ENCODE measurements around the gene ZNF358. TPM values are rescaled to one million over a fixed set of nuclear protein-coding genes. Genes with fewer than 3 reads are reported as not detected.
A peak's percentile ranks its signal among the peaks of the same experiment; 100 is the strongest.

The ZNF358 gene
- total and polyA plus RNA-seq, 4 experiments from 2014 or later = 1.6 to 8.7 (median 8.4) TPM; not detected in 1

- Mint-ChIP-seq H3K4me1 (peaks cover 0 to 4% (median under 1%) of the 10 kb centered on the region in 4 donors), H3K27me3 (no peaks in the 10 kb centered on the region), H3K27ac (peak overlapping the region in 2 of 7 donors; percentile 40 to 84), H3K36me3 (peaks cover 8 to 10% of the 10 kb centered on the region in 2 donors), H3K9me3 (peaks cover 0 to 10% (median 0%) of the 10 kb centered on the region in 8 donors), H3K4me3 (no peak overlapping the region)
- no peaks in the 10 kb centered on the region for H3K27me3 ChIP-seq (ENCODE audit: insufficient read depth, low read length)
- H3K4me1 ChIP-seq (ENCODE audit: insufficient read depth, low read length) = no peaks in the 10 kb centered on the region
- no peak overlapping the region for H3K4me3 ChIP-seq (ENCODE audit: low read length in 2 of 2)
- intact Hi-C loops (cut with micrococcal nuclease) = no loop called here
- H3K36me3 ChIP-seq (ENCODE audit: insufficient read depth, low read length) = peaks cover 17% of the 10 kb centered on the region
- no peaks in the 10 kb centered on the region for H3K9me3 ChIP-seq (ENCODE audit: control insufficient read depth in 1 of 2, low read length in 2 of 2)
- POLR2A ChIA-PET (ENCODE audit: partially characterized antibody) = interaction anchor here (0.8 to 0.9 kb wide), 2 partner anchors 12 to 130 kb away, joined by 3 read pairs; no protein-coding TSS in a partner anchor
- DNase-seq = no peak
- H3K27ac ChIP-seq (ENCODE audit: low read depth, low read length) = no peak overlapping the region
- CTCF ChIA-PET (ENCODE audit: partially characterized antibody) = no interaction called here
Observed at GRCh38 chr19:7475665-7476064, 40.2 kb upstream of the ZNF358 start.

- H3K27ac ChIP-seq (ENCODE audit: low read depth, low read length) = no peak overlapping the region
- POLR2A ChIA-PET (ENCODE audit: partially characterized antibody) = no interaction called here
- H3K36me3 ChIP-seq (ENCODE audit: insufficient read depth, low read length) = peaks cover 11% of the 10 kb centered on the region
- Mint-ChIP-seq H3K27ac (peak overlapping the region in 2 of 7 donors; percentile 40 to 82), H3K27me3 (no peaks in the 10 kb centered on the region), H3K4me3 (no peak overlapping the region), H3K36me3 (peaks cover 7 to 10% of the 10 kb centered on the region in 2 donors), H3K9me3 (peaks cover 0 to 10% (median 0%) of the 10 kb centered on the region in 8 donors), H3K4me1 (peaks cover 0 to 4% (median under 1%) of the 10 kb centered on the region in 4 donors)
- H3K4me3 ChIP-seq (ENCODE audit: low read length in 2 of 2) = no peak overlapping the region
- CTCF ChIA-PET (ENCODE audit: partially characterized antibody) = no interaction called here
- H3K4me1 ChIP-seq (ENCODE audit: insufficient read depth, low read length) = no peaks in the 10 kb centered on the region
- intact Hi-C loops (cut with micrococcal nuclease) = no loop called here
- no peaks in the 10 kb centered on the region for H3K9me3 ChIP-seq (ENCODE audit: control insufficient read depth in 1 of 2, low read length in 2 of 2)
- H3K27me3 ChIP-seq (ENCODE audit: insufficient read depth, low read length) = no peaks in the 10 kb centered on the region
- no peak for DNase-seq
Observed at GRCh38 chr19:7476241-7476640, 39.7 kb upstream of the ZNF358 start.

GRCh38 chr19:7476777-7477494, 39.0 kb upstream of the ZNF358 start:
- Histone ChIP-seq H3K27me3 (ENCODE audit: insufficient read depth, low read length) (no peaks in the 10 kb centered on the region), H3K4me3 (ENCODE audit: low read length in 2 of 2) (no peak overlapping the region), H3K36me3 (ENCODE audit: insufficient read depth, low read length) (peaks cover 4% of the 10 kb centered on the region), H3K4me1 (ENCODE audit: insufficient read depth, low read length) (no peaks in the 10 kb centered on the region), H3K9me3 (ENCODE audit: control insufficient read depth in 1 of 2, low read length in 2 of 2) (no peaks in the 10 kb centered on the region), H3K27ac (ENCODE audit: low read depth, low read length) (no peak overlapping the region)
- intact Hi-C loops (cut with micrococcal nuclease) = no loop called here
- no peak overlapping the region for H3K4me3 Mint-ChIP-seq
- peaks cover 0 to under 1% (median 0%) of the 10 kb centered on the region in 4 donors for H3K4me1 Mint-ChIP-seq
- no peaks in the 10 kb centered on the region for H3K27me3 Mint-ChIP-seq
- ChIA-PET CTCF (ENCODE audit: partially characterized antibody) (no interaction called here), POLR2A (ENCODE audit: partially characterized antibody) (interaction anchor here (1.1 kb wide), 1 partner anchor 12 kb away, joined by 4 read pairs; the partner anchor contains the start of gene PEX11G)
- H3K27ac Mint-ChIP-seq = peak overlapping the region in 1 of 7 donors; percentile 82
- peaks cover 4 to 7% of the 10 kb centered on the region in 2 donors for H3K36me3 Mint-ChIP-seq
- peaks cover 0 to 12% (median 0%) of the 10 kb centered on the region in 8 donors for H3K9me3 Mint-ChIP-seq
- DNase-seq = no peak

GRCh38 chr19:7477758-7478157, 38.1 kb upstream of the ZNF358 start:
- Histone ChIP-seq H3K4me3 (ENCODE audit: low read length in 2 of 2) (no peak overlapping the region), H3K27me3 (ENCODE audit: insufficient read depth, low read length) (no peaks in the 10 kb centered on the region), H3K36me3 (ENCODE audit: insufficient read depth, low read length) (no peaks in the 10 kb centered on the region), H3K27ac (ENCODE audit: low read depth, low read length) (no peak overlapping the region), H3K9me3 (ENCODE audit: control insufficient read depth in 1 of 2, low read length in 2 of 2) (no peaks in the 10 kb centered on the region), H3K4me1 (ENCODE audit: insufficient read depth, low read length) (no peaks in the 10 kb centered on the region)
- peaks cover 0 to 2% of the 10 kb centered on the region in 2 donors for H3K36me3 Mint-ChIP-seq
- peaks cover 0 to 16% (median 0%) of the 10 kb centered on the region in 8 donors for H3K9me3 Mint-ChIP-seq
- no peaks in the 10 kb centered on the region for H3K4me1 Mint-ChIP-seq
- no peaks in the 10 kb centered on the region for H3K27me3 Mint-ChIP-seq
- no peak for DNase-seq
- intact Hi-C loops (cut with micrococcal nuclease) = no loop called here
- peak overlapping the region in 2 of 7 donors; percentile 18 to 29 for H3K27ac Mint-ChIP-seq
- peak overlapping the region in 2 of 8 donors; percentile 25 to 41 for H3K4me3 Mint-ChIP-seq
- ChIA-PET CTCF (ENCODE audit: partially characterized antibody) (no interaction called here), POLR2A (ENCODE audit: partially characterized antibody) (interaction anchor here (1.1 kb wide), 1 partner anchor 11 kb away, joined by 4 read pairs; the partner anchor contains the start of gene PEX11G)

- peak overlapping the region in 2 of 7 donors; percentile 48 to 55 for H3K27ac Mint-ChIP-seq
- intact Hi-C loops (cut with micrococcal nuclease) = no loop called here
- H3K4me3 Mint-ChIP-seq = no peak overlapping the region
Observed at GRCh38 chr19:7478173-7478842, 37.6 kb upstream of the ZNF358 start.

GRCh38 chr19:7478843-7479227, 37.1 kb upstream of the ZNF358 start:
- ChIA-PET POLR2A (ENCODE audit: partially characterized antibody) (no interaction called here), CTCF (ENCODE audit: partially characterized antibody) (no interaction called here)
- Histone ChIP-seq H3K36me3 (ENCODE audit: insufficient read depth, low read length) (no peaks in the 10 kb centered on the region), H3K4me3 (ENCODE audit: low read length in 2 of 2) (no peak overlapping the region), H3K27me3 (ENCODE audit: insufficient read depth, low read length) (no peaks in the 10 kb centered on the region), H3K9me3 (ENCODE audit: control insufficient read depth in 1 of 2, low read length in 2 of 2) (no peaks in the 10 kb centered on the region), H3K27ac (ENCODE audit: low read depth, low read length) (no peak overlapping the region), H3K4me1 (ENCODE audit: insufficient read depth, low read length) (peaks cover 5% of the 10 kb centered on the region)
- Mint-ChIP-seq H3K4me1 (peaks cover 6 to 9% (median 7%) of the 10 kb centered on the region in 4 donors), H3K9me3 (peaks cover 0 to 18% (median 0%) of the 10 kb centered on the region in 8 donors), H3K27ac (peak overlapping the region in 1 of 7 donors; percentile 2), H3K4me3 (no peak overlapping the region), H3K27me3 (no peaks in the 10 kb centered on the region), H3K36me3 (no peaks in the 10 kb centered on the region)
- DNase-seq = no peak
- intact Hi-C loops (cut with micrococcal nuclease) = no loop called here

More at GRCh38 chr19:7478173-7478842, 37.6 kb upstream of the ZNF358 start:
- POLR2A ChIA-PET (ENCODE audit: partially characterized antibody) = interaction anchor here (1.1 kb wide), 1 partner anchor 10 kb away, joined by 4 read pairs; the partner anchor contains the start of gene PEX11G
- Mint-ChIP-seq H3K36me3 (no peaks in the 10 kb centered on the region), H3K4me1 (peaks cover 2 to 4% (median 3%) of the 10 kb centered on the region in 4 donors), H3K27me3 (no peaks in the 10 kb centered on the region), H3K9me3 (peaks cover 0 to 16% (median 0%) of the 10 kb centered on the region in 8 donors)
- Histone ChIP-seq H3K4me1 (ENCODE audit: insufficient read depth, low read length) (peaks cover 3% of the 10 kb centered on the region), H3K27me3 (ENCODE audit: insufficient read depth, low read length) (no peaks in the 10 kb centered on the region), H3K4me3 (ENCODE audit: low read length in 2 of 2) (no peak overlapping the region), H3K9me3 (ENCODE audit: control insufficient read depth in 1 of 2, low read length in 2 of 2) (no peaks in the 10 kb centered on the region), H3K36me3 (ENCODE audit: insufficient read depth, low read length) (no peaks in the 10 kb centered on the region), H3K27ac (ENCODE audit: low read depth, low read length) (no peak overlapping the region)
- DNase-seq = no peak
- CTCF ChIA-PET (ENCODE audit: partially characterized antibody) = no interaction called here

Measured in CD4-positive, alpha-beta memory T cell (primary cell).